ENCODE data around the gene PASK. TPM values are rescaled to one million over a fixed set of nuclear protein-coding genes. Genes with fewer than 3 reads are reported as not detected.

PASK gene
- total RNA-seq, 1 experiment from 2014 or later = 80.9 TPM

DNA sequence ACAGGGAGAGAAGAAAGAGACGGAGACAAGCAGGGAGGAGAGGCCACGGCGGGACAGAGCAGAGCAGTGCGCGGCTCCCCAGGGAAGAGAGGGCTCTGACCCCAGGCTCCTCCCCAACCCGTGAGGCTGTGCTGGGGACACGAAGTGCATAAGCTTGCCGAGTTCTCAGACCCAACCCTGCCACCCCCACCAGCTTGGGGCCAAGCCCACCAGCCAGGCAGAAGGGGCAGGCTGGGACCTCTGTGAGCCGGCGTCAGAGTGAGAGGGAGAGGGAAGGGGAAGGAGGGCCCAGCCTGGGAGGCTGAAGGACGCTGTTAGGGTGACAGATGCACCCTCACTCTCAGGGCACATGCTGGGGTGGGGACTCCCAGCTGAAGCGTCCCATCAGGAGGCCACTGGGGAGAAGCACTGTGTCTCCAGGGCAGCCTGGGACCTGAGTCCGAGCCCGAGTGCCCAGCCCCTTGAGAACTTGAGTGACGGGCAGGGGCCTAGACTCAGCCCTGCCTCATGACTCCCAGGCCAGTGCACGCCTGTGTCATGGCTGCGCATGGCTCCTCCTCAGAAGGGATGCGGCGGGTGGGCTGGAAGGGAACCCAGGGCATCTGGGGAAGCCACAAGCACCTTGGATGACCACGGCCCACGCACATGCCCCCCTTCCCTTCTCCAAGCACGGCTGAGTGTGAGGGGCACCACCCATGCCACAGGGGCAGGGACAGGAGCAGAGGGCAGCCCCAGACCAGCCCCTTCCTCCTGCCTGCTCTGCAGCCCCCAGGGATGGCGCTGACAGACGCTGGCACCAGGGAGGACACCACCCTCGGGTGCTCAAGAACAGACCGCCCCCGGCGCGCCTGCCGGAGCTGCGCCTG lies 78.2 kb downstream of the PASK start (continued):
- no peak for TF ChIP-seq ZSCAN18 (CRISPR knock-in tag; IDR thresholded peaks at IDR 0.05)
- TF ChIP-seq TCF7 (CRISPR knock-in tag; IDR thresholded peaks at IDR 0.05; ENCODE audit: low read depth) = no peak
- TF ChIP-seq ZBTB21 (CRISPR knock-in tag; IDR thresholded peaks at IDR 0.05; ENCODE audit: borderline replicate concordance) = no peak
- TF ChIP-seq, protein P1, sequence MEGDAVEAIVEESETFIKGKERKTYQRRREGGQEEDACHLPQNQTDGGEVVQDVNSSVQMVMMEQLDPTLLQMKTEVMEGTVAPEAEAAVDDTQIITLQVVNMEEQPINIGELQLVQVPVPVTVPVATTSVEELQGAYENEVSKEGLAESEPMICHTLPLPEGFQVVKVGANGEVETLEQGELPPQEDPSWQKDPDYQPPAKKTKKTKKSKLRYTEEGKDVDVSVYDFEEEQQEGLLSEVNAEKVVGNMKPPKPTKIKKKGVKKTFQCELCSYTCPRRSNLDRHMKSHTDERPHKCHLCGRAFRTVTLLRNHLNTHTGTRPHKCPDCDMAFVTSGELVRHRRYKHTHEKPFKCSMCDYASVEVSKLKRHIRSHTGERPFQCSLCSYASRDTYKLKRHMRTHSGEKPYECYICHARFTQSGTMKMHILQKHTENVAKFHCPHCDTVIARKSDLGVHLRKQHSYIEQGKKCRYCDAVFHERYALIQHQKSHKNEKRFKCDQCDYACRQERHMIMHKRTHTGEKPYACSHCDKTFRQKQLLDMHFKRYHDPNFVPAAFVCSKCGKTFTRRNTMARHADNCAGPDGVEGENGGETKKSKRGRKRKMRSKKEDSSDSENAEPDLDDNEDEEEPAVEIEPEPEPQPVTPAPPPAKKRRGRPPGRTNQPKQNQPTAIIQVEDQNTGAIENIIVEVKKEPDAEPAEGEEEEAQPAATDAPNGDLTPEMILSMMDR (IDR thresholded peaks at IDR 0.05) = no peak
- TF ChIP-seq AR (CRISPR knock-in tag; IDR thresholded peaks at IDR 0.05) = no peak
- TF ChIP-seq HMGA2 (CRISPR knock-in tag; IDR thresholded peaks at IDR 0.05) = no peak
- TF ChIP-seq, protein P2, sequence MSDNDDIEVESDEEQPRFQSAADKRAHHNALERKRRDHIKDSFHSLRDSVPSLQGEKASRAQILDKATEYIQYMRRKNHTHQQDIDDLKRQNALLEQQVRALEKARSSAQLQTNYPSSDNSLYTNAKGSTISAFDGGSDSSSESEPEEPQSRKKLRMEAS (CRISPR knock-in tag; IDR thresholded peaks at IDR 0.05) = no peak
- TF ChIP-seq ZNF416 (CRISPR knock-in tag; IDR thresholded peaks at IDR 0.05) = no peak
- no peak for TF ChIP-seq ZNF396 (CRISPR knock-in tag; IDR thresholded peaks at IDR 0.05; ENCODE audit: borderline replicate concordance)
- no peak for TF ChIP-seq ZNF232 (CRISPR knock-in tag; IDR thresholded peaks at IDR 0.05)
- no peak for TF ChIP-seq GABPB1 (CRISPR knock-in tag; IDR thresholded peaks at IDR 0.05)
- TF ChIP-seq TEAD4 (CRISPR knock-in tag; IDR thresholded peaks at IDR 0.05) = no peak

- ChIA-PET POLR2A (no interaction called here), CTCF (interaction anchor here (0.9 to 1.8 kb wide), 2 partner anchors 8 to 219 kb away, joined by 4 to 5 read pairs; no protein-coding TSS in a partner anchor)
- Mint-ChIP-seq H3K9me3 (no peaks in the 10 kb centered on the region), H3K27me3 (ENCODE audit: low read depth) (no peaks in the 10 kb centered on the region), H3K36me3 (no peaks in the 10 kb centered on the region), H3K4me3 (no peak overlapping the region), H3K27ac (no peak overlapping the region; the same call in 1 of the 2 replicates), H3K4me1 (no peaks in the 10 kb centered on the region)
- no peak for DNase-seq (ENCODE audit: low spot score)
- ATAC-seq = no peak
- TF ChIP-seq, protein P3, sequence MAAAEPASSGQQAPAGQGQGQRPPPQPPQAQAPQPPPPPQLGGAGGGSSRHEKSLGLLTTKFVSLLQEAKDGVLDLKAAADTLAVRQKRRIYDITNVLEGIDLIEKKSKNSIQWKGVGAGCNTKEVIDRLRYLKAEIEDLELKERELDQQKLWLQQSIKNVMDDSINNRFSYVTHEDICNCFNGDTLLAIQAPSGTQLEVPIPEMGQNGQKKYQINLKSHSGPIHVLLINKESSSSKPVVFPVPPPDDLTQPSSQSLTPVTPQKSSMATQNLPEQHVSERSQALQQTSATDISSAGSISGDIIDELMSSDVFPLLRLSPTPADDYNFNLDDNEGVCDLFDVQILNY (CRISPR knock-in tag; IDR thresholded peaks at IDR 0.05) = no peak
- no peak for TF ChIP-seq EMX1 (CRISPR knock-in tag; IDR thresholded peaks at IDR 0.05)
- TF ChIP-seq, protein P4, sequence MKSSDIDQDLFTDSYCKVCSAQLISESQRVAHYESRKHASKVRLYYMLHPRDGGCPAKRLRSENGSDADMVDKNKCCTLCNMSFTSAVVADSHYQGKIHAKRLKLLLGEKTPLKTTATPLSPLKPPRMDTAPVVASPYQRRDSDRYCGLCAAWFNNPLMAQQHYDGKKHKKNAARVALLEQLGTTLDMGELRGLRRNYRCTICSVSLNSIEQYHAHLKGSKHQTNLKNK (CRISPR knock-in tag; IDR thresholded peaks at IDR 0.05) = no peak
- TF ChIP-seq RELA (CRISPR knock-in tag; IDR thresholded peaks at IDR 0.05; ENCODE audit: borderline replicate concordance) = no peak
- no peak for TF ChIP-seq ZNF263 (CRISPR knock-in tag; IDR thresholded peaks at IDR 0.05; ENCODE audit: low read depth)
- TF ChIP-seq, protein P2 (CRISPR knock-in tag; IDR thresholded peaks at IDR 0.05) = no peak
- TF ChIP-seq ZNF121 (CRISPR knock-in tag; IDR thresholded peaks at IDR 0.05) = no peak
- TF ChIP-seq FOXP1 (CRISPR knock-in tag; IDR thresholded peaks at IDR 0.05; ENCODE audit: borderline replicate concordance) = no peak
- no peak for TF ChIP-seq ZNF138 (CRISPR knock-in tag; conservative IDR thresholded peaks at IDR 0.05)
- TF ChIP-seq CREM (CRISPR knock-in tag; IDR thresholded peaks at IDR 0.05) = no peak
These were observed 78.9 kb downstream of the PASK start for GRCh38 chr2:241070361-241070760.
